T-helper 1 cell (primary cell): ENCODE measurements around the gene SLC44A2.
A peak's percentile ranks its signal among the peaks of the same experiment; 100 is the strongest.

ENCODE experiments used
- DNase-seq, 5 donors: peaks; one replicate each; pipeline ENCODE4 v3.0.0-alpha.2; 2012 to 2020
- total RNA-seq, 4 donors: gene quantifications; one replicate each; lab custom pipeline; 2026; lab: John Stamatoyannopoulos, UW

The SLC44A2 gene
- total RNA-seq = 131 to 180 (median 138) reads per million in 4 donors

DNA sequence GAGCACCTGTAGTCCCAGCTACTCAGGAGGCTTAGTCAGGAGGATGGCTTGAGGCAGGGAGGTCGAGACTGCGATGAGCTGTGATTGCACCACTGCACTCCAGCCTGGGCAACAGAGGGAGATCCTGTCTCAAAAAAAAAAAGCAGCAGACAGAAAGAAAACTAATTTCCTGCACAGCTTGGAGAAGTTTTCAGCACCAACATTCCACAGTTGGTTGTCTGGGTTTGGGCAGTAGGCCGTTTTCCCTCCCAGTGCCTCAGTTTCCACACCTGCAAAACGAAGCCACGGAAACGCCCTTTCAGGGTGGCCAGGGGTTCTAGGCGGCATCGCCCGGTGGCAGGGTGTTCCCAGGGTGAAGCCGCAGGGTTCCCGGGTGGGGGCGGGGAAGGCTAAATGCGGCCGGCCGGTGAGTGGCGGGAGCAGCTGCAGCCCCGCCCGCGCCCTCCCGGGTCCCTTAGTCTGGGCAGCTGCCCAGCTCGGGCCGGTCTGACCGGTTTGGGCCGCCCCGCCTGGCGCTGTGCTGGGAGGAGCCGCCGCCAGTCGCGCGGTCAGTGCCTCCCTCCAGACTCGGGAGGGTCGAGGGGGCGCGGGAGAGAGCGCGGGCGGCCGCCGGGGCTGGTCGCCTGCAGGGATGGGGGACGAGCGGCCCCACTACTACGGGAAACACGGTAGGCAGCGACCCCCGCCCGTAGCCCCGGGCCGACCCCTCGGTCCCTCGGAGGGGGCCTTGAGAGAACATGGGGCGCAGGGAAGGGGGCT is at the start of gene SLC44A2:
Gene SLC44A2 (plus strand): TSS at position 551 of the 759 bp plus-strand sequence. CDS start 81 bp downstream, at position 632.
- DNase-seq = no peak

DNA sequence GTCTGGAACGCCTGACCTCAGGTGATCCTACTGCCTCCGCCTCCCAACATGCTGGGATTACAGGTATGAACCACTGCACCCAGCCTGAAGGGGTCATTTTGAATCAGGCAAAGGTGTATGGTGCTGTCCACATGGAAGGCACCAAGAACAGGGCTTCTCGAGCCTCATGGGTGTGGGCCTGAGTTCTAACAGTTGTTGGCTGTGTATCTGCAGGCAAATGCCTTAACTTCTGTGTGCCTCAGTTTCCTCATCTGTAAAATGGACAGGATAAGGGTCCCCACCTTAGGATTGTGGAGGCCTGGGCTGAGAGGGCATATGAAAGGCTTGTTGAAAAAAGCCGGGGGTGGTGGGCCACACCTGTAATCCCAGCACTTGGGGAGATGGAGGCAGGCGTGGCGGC is 47.4 kb upstream of the SLC44A2 start:
- no peak for DNase-seq

DNA sequence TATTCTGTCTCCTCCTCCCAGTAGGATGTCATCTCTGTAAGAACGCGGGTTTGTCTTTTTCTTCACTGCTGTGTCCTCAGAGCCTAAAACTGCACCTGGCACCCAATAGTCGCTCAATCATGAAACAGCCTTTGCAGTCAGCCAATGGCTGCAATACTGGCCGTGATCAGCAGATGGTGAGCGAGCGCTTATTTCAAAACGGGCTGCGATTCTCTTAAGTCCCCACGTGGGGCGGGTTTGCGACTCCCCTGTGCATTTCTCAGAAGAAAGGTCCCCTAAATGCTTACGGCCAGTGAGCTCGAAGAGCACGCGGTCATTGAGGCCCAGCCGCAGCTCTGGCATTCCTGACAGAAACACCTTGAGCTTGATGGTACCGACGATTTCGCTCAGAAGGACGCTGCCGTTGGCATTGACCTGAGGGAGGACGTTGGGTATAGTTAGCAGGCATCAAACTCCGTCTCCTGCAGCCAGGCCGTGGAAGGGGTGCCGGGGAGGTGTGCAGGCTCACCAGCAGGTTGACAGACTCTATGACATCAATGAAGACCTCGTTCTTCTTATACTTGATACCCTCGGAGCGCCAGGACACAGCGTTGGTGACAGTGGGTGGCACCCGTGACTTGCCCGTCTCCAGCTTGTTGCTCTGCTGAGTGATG is 44.2 kb upstream of the SLC44A2 start:
- peak; percentile 67 to 87 (median 83) for DNase-seq

DNA sequence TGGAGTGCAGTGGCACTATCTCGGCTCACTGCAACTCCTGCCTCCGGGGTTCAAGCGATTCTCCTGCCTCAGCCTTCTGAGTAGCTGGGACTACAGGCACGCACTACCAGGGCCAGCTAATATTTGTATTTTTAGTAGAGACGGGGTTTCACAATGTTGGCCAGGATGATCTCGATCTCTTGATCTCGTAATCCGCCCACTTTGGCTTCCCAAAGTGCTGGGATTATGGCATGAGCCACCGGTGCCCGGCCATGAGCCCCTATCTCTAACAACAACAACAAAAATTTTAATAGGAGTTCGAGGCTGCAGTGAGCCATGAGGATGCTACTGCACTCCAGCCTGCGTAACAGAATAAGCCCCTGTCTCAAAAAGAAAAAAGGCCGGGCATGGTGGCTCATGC is 43.3 kb upstream of the SLC44A2 start:
- no peak for DNase-seq

DNA sequence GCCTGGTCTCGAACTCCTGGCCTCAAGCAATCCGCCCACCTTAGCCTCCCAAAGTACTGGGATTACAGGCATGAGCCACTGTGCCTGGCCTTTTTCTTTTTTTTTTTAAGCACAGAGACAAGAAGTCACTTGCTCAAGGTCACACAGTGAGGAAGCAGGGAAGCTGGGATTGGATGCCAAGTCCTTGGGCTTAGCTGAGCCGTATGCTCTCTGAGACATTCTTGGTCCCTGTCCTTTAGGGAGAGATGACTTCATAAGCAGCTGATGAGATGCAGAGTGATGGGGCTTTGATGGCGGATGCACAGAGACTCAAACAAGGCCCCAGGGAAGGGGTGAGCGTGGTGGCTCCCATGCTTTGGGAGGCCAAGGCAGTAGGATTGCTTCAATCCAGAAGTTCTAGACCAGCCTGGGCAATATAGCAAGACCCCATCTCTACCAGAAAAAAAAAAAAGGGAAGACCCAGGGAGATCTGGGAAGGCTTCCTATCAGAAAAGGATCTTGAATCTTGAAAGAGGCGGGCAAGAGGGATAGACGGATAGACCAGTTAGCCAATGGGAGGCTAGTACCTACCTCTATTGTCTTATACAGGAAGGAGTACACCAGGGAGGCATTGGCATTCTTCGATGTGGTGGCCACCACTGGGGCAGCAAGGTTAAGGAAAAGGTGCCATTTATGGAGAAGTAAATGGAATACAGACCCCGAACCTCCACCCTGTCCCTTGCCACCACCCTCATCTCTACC is 42.1 kb upstream of the SLC44A2 start:
- DNase-seq = no peak

DNA sequence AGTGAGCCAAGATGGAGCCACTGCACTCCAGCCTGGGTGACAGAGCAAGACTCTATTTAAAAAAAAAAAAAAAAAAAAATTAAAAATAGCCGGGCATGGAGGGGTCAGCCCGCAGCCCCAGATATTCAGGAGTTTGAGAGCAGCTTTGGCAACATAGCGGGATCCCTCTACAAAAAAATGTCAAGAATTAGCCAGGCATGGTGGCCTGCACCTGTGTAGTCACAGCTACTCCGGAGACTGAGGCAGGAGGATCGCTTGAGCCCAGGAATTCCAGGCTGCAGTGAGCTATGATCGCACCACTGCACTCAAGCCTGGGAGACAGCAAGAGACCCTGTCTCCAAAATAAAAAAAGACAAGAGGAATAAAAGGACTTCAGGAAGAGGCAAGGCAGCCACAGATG is 39.0 kb upstream of the SLC44A2 start:
- DNase-seq = no peak

DNA sequence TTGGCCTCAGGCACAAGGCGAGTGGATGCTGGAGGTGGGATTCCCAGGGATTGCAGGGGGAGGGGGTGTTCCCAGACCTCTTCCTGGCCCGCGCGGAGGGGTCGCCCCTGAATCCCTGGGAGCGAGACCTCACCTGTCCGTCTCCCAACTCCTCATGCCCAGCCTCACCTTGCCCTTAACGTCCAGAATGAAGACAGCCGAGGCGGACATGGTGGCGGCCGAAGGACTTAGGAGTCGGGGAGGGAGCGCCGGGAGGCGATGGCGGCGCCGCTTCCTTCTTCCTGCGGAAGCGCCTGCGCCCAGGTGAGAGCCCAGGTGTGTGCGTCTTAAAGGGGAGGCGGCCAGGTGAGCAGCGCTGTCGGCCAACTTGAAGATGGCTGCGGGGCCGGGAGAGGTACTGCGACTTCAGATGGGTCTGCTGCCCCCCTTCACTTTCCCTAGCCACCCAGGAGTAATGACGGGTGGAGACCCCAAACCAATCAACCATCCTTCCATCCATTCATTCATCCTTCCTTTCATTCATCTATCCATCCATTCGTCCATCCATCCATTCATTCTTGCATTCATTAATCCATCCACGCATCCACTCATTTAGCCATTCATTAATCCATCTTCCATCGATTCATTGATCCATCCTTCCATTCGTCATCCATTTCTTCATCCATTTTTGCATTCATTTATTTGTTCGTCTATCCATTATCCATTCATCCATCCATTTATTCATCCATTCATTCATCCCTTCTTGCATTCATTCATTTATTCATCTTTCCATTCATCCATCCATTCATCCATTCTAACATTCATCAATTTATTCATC is 38.1 kb upstream of the SLC44A2 start, which contains the start of gene AP1M2:
Gene AP1M2 (minus strand): TSS at position 291 of the 817 bp plus-strand sequence. CDS start 81 bp downstream, at position 210.
- DNase-seq = no peak

DNA sequence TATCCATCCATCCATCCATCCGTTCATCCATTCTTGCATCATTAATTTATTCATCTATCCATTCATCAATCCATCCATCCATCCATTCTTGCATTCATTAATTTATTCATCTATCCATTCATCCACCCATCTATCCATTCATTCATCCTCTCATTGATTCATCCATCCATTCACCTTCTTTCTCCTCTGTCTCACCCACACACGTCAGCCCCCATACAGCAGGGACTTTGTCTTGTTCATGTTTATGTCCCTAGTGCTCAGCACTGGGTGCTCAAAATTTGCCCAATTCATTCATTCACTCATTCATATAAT is 37.6 kb upstream of the SLC44A2 start:
- DNase-seq = no peak

DNA sequence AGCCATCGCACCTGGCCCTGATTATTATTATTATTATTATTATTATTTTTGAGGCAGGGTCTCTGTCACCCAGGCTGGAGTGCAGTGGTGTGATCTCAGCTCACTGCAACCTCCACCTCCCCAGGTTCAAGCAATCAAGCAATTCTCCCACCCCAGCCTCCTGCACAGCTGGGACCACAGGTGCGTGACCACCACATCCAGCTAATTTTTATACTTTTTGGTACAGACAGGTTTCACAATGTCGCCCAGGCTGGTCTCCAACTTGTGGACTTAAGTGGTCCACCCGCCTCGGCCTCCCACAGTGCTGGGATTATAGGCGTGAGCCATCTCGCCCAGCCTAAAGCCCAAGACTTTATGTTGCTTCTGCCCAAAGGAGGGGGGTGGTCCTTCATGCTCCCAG is 32.2 kb upstream of the SLC44A2 start:
- no peak for DNase-seq

DNA sequence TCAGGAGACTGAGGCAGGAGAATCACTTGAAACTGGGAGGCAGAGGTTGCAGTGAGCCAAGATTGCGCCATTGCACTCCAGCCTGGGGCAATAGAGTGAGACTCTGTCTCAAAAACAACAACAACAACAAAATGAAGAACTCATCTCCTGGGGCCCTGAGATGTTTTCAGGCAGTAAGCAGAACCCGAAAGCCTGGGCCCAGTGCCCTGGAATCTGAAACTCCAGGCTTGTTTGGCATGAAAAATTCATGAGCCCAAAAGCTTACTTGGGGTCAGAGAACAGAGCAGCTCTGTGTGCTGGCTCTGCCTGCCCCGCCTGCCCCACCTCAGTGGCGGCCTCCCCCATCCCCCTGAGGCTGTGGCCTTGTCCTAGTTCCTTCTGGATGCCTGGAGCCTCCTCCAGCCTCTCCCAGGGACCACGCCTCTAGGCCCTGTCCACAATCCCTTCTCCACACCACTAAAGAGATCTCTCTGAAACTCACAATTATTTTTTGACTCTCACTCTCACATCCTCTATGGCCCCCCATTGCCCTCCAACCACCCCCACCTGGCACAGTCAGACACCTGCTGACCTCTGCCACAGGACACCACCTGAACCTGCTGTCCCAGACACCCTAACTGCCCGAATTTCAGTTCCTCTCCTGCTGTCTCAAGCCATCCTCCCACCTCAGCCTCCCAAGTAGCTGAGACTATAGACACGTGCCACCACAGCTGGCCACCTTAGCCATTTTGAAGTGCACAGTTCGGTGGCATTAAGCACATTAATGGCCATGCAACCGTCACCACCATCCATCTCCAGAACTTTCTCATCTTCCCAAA is 31.3 kb upstream of the SLC44A2 start:
- DNase-seq = no peak

DNA sequence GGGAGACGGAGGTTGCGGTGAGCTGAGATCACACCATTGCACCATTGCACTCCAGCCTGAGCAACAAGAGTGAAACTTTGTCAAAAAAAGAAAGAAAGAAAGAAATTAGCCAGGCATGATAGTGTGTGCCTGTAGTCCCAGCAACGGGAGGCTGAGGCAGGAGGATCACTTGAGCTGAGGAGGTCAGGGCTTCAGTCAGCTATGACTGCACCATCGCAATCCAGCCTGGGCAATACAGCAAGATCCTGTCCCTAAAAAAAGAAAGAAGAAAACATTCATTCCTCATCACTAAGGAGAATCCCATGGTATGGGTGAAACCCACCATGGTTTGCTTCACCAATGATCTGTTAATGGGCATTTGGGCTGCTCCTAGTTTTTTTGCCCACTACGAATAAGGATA is 25.2 kb upstream of the SLC44A2 start:
- no peak for DNase-seq

DNA sequence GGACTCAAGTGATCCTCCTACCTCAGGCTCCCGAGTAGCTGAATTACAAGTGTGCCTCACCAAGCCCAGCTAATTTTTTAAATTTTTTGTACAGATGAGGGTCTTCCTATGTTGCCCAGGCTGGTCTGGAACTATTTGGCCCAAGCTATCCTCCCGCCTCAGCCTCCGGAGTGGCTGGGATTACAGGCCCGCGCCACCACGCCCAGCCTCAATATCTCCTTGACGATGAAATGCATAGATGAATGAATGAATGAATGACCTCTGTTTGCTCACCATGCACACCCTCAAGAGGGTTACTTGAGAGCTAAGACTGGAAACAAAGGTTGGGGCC is 23.4 kb upstream of the SLC44A2 start:
- no peak for DNase-seq

DNA sequence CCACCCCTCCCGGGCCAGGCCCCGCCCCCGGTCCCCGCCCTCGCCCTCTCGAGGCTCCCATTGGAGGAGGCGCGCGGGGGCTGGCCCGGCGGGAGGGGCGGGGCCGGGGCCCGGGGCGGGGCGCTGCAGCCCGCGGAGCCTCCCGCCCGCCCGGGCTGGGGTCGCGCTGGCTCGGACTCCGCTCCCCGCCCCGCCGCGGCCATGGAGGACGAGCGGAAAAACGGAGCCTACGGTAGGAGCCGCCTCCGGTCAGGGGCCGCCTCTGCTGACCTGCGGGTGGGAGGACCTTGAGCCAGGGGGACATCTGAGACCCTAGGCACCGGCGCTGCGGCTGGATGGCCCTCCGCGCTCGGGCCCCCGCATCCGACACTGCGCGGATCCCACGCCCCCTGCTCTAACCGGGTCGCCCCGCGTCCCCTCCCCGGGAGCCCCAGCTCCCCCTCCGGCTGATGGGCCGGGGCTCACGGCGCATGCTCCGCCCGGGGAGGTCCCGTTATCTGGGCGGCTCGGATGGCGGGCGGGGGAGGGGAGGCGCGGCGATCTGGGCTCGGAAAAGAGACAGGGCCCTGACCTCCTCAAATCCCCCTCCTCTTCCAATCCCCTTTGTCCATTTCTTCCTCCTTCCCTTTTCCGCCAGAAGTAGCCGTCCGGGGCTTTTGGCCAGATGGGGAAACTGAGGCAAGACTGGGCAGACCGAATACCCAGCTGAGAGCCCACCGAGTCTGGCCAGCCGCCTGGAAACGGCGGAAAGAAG is 22.8 kb upstream of the SLC44A2 start:
- peak; percentile 80 to 90 (median 82) for DNase-seq

DNA sequence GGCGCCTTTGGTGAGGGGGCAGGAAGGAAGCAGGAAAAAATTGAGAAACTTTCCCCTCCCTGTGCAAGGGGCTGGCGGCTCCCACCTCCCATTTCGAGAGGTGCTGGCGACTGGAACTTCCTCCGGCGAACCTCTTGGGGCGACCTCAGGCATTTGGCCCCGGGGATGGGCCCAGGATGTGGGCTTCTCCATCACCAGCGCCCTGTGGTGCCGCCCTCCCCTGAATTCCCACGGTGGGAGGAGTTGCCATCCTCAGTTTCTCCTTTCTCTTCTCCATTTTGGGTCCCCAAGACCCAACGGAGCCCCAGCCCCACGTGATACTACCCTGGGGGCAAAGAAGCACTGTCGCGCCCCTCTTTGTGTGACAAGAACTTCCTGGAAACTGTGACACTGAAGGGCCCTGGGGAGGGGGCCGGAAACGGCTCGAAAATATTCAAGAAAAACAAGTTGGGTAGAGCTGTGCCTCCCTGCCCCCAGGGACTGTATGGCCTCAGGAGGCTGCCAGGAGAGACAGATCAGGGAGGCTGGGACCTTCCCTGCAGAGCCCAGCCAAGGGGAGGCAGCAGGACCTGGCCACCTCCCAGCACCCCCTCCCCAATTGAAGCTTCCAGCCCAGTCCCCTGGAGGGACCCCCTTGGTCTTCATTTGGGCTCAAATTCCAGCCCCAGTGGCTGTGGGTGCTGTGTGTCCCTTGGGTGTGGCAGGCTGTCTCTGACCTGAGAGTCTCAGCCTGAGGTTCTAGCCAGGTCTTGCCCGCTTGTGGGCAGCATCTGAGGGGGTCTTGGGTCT is 22.1 kb upstream of the SLC44A2 start:
- peak; percentile 47 to 86 (median 74) for DNase-seq

DNA sequence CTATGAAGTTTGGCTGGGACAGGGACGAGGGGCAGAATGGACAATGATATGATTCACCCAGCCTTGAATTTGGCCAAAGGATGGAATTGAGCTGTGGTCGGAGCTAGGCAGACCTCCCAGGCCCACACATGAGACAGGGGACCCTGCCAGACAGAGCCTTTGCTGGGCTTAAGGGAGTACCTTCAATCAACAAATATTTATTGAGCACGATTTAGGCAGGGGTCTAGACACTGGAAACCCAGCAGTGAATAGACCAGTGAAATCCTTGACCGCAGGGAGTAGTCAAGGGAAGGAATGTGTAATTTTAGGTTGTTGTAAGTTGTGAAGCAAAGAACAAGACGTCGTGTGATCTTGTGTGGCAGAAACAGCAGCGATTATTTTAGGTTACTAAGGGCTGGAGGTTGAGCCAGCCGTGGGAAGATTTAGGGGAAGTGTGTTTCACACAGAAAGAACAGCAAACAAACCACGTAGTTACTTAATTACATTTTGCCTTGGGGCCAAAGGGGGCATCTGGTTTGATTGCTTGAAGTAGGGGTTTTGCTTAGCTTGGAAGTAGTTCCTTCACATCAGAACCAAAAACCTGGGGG is 21.4 kb upstream of the SLC44A2 start:
- peak in 3 of 5 donors; percentile 17 to 38 (median 20) for DNase-seq

DNA sequence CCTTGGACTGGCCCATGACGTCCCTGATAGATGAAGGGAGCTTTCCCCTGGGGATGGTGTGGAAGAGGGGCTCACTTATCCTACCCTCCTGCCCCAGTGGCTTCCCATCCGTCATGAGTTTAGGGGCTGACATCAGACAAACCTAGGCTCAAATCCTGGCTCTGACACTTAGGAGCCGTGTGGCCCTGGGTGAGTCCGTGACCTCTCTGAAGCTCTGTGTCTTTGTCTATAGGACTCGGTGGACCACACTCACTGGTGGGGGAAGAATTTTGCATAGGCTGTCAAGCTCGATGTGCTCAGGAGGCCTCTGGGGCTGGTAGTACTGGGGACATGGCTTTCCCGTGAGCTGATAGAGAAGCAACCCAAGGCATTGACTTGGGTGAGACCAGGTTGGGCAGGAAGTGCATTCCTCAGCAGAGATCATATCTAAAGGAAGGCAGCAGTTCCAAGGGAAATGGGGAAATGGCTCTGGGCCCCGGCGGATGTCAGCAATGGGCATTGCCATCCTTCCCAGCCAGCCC is 20.8 kb upstream of the SLC44A2 start:
- peak in 1 of 5 donors; percentile 19 for DNase-seq

DNA sequence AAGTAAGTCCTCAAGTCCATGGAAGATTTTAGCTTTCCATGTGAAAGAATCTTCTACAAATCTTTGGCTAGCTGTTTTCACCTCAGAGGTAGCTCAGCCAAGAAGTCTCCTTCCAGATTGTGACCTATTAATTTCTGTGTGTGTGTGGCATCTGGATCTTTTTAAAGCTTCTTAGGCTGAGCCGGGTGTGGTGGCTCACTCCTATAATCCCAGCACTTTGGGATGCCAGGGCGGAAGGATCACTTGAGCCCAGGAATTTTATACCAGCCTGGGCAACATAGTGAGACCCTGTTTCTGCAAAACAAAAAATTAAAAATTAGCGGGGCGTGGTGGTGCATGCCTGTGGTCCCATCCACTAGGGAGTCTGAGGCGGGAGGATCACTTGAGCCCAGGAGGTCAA is 13.4 kb upstream of the SLC44A2 start:
- no peak for DNase-seq

DNA sequence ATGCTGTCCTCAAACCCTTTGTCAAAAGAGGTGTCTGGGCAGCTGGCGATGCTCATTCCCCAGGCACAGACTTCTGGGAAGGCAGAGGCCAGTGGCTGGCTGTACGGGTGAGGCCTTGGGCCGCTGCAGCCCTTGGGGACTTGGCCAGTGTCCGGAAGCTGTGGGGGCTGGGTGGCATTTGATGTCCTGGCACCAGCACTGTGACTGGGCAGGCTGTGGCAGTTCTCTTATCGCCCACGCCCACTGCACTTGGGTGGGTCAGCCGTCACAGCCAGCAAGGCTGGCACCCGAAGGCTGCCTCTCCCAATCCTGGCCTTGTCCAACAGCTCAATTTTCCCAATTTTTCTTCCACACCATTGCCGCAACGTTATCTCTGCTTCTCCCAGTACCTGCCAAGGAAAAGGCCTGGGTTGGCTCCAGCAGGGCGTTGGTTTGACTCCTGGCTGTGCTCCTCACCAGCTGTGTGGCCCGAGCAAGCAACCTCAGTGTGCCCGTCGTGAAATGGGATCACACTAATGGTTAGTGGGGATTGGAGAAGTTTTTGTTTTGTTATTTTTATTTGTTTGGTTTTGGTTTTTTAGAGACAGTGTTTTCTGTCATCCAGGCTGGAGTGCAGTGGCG is 12.7 kb upstream of the SLC44A2 start:
- no peak for DNase-seq

DNA sequence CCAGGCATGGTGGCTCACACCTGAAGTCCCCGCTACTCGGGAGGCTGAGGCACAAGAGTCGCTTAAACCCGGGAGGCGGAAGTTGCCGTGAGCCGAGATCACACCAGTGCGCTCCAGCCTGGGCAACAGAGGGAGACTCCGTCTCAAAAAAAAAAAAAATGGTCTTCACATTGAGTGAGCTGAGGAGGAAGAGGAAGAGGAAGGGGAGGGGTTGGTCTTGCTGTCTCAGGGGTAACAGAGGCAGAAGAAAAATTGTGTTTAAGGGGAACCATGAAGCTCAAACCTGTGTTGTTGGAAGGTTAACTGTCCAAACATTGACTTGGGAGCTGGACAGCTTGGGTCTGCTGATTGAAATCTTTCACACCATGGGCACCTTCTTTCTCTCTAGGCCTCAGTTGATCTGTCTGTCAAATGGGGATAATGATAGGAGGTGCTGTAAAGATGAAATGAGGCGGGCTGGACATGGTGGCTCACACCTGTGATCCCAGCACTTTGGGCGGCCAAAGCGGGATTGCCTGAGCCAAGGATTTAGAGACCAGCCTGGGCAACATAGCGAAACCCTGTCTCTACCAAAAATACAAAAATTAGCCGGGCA is 9.8 kb upstream of the SLC44A2 start:
- no peak for DNase-seq
